NCI-H2029 treated with DMSO at 0.1 percent for 48 hours (cell line): ENCODE measurements around the gene PTPRN2.

Experiments
- DNase-seq: peaks from one replicate; lab custom pipeline; 2025; lab: John Stamatoyannopoulos, UW

Gene PTPRN2

DNA sequence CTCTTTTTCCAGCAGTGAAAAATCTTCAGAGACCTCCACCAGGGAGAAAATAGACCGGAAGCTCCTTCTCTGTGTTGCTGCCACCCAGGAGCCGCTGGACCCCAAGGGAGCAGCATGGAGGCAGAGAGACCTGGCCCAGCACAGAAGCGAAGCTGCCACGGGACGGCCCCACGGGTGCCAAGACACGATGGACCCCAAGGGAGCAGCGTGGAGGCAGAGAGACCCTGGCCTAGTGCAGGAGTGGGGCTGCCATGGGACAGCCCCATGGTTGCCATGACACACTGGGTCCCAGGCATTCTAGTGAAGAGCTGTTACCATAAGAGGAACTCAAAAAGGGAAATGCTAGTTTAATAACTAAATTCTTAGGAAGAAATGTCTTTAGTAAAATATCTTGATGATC, 186.3 kb downstream of the PTPRN2 start:
- no peak for DNase-seq

DNA sequence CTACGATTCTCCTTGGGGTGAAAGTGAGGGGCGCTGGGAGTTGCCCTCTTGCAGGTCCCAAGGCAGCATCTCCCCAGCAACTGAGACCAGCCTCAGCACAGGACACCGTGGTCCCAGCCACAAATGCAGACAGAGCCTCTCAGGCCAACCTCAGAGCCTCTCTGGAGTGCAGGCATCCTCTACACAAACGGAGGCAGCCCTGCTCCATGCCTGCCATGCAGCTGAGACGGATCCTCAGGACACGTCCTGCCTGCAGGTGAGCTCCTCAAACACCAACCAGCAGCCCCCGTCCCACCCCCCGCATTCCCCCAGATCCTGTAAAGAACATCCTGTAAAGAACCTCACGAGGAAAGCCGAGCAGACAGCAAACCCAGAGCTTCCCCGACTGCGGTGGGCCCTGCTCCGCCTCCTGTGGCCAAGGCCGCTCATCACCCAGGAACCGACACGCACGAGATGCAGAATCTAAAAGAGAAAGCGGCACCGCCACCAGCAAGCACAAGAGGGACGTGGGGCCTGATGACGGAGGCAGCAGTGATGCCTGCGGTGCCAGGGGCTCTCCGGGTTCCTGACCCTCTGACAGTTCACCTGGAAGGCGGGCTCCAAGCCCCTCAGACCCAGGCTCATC, 186.9 kb downstream of the PTPRN2 start:
- no peak for DNase-seq

DNA sequence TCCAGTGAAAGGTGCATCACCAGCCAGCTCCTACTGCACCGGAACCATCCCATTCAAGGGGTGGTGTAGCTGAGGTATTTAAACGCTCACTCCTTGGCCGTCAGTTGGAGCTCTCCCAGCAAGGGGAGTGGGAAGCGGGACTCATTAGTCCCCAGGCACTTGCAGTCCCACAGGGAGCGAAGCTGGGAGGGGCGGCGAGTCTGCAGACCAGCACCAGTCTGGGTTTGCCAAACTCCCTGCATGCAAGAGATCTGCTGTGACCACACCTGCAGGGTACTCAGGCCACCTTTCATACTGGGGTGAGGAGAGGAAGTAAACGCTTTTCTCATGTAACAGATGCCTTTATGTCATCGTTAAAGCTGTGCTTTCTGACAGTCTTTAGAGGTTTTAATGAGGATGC, 187.9 kb downstream of the PTPRN2 start:
- no peak for DNase-seq

DNA sequence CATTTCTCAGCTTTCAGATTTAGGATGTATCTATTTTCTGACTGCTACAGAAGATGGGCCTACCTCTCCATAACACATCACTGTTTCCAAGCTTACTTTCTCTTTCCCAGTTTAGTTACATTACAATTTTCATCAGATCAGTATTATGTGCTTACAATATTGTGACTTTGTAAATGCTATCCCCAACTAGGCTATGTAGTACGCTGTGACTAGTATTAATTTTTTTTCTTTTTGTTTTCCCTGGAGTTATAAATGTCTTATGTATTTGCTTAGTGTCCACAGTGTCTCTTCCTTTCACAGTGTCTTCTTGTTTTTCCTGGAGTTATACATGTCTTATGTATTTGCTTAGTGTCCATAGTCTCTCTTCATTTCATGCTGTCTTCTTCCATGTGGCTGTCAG, 188.9 kb downstream of the PTPRN2 start:
- no peak for DNase-seq

DNA sequence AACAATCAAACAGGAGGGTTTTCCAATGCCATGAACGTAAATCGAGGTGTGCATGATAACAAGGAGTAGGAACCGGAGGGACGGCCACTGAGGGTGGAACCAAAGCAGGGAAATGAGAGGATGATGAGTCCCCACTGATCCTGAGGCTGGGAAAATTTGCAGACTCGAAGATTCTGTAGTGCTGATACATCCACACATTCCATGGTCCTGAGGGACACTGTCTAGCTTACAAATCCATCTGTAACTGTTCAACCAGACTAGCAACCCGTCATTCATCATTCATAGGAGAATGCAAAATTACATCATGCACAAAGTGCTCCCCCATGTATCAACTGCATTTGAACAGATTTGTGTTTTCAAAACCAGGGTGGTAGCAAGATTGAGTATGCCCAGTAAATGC, 189.7 kb downstream of the PTPRN2 start:
- no peak for DNase-seq

DNA sequence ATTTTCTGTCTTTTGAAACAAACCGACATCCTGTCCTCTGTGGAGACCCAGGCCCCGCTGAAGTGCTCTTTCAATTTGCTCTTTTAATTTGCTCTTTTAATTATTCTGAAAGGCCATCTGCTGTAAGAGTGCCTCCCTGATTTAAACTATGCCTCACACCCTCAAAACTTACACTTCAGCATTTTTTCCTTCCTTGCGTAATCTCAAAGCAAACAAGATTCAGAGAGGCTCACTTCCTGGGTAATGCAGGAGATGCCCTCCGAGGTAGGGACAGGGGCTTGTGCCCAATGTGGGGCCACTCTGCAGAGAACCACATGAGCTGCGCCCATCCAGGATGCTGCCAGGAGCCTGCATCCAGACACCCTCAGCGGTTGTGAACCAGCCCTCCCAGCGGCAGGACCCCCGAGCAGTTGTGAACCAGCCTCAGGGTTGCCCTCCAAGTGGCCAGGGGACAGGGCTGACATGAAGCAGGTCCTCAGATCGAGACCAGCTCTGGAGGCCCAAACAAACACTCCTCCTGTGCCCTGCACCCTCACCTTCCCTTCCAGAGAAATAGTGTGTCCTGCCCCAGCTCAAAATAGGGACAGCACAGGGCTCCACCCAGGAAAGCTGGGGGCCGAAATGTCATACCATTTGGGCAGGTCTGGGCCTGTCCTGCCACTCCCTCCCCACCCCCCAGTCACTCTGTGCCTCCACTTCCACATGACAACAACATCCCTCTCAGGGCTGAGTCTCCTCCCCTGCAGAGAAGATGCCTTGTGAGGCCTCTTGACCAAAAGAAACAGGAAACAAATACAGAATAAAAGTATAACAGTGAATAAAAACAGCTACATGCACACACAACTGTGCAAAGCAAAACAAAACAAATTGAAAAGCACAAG, 190.4 kb downstream of the PTPRN2 start:
- DNase-seq = no peak

DNA sequence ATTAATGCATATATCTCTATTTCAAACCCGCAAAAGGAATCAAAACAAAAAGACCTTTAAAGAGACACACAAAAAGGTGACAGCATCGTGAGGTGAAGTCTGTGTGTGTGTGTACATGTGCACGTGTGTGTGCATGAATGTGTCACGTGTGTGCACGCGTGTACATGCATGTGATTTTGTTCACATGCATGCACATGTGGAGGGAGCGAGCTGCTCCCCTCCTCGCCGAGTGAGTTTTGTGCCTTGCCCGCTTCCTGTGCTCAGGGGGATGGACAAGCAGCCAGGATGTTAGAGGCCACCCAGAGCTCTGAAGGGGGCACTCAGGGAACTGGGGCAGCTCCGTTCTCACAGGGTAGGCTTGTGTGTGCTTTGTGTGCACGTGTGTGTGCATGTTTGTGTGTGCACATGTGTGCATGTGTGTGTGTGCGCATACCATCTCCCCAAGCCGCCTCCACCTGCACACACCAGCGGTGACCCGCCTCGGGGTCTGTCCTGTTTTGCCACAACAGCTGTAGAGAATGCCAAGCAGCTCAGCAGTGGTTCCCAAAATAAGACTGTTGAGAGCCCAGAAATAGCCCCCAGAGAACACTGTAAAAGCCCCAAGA, 191.2 kb downstream of the PTPRN2 start:
- no peak for DNase-seq

DNA sequence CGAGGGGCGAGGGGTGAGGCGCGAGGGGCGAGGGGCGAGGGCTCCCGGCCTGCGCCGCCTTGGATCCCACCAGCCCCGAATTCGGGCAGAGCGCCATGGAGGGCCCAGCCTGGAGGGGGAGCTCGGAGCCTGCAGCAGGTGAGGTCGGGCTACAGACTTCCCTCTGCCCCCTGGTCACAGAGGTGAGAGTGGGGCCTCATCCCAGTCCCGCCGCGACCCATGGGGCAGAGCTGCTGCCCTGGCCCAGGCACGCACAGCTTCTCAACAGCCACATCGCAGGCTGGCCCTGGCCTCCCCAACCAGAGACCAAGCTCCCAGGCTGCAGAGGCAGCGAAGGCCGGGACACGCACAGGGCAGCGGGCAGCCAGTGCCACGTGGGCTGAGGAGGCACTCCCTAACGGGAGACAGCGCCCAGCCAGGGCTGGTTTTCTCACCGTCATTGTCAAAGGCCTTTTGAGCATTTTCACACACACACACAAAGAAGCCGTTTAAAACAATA, 191.8 kb downstream of the PTPRN2 start:
- DNase-seq = no peak

DNA sequence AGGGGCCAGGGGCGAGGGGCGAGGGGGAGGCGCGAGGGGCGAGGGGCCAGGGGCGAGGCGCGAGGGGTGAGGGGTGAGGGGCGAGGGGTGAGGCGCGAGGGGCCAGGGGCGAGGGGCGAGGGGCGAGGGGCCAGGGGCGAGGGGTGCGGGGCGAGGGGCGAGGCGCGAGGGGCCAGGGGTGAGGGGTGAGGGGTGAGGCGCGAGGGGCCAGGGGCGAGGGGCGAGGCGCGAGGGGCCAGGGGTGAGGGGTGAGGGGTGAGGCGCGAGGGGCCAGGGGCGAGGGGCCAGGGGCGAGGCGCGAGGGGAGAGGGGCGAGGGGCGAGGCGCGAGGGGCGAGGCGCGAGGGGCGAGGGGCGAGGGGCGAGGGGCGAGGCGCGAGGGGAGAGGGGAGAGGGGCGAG, 192.3 kb downstream of the PTPRN2 start:
- DNase-seq = no peak

DNA sequence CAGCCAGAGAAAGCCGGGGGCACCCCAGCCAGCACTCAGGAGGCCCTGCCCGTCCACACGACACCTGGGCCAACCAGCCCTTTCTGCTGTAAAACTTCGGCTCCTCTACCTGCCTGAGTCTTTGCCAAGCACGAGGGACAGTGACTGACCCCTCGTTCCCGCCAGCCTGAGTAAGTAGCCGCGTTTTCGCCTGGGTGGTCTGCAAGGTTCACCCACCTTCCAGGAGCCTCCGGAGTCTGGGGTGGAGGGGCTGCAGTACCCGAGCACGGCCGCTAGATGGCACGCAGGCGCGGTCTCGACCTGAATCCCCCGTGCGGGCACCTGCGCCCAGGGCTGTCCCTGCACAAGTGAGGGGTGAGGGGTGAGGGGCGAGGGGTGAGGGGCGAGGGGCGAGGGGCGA, 192.7 kb downstream of the PTPRN2 start:
- no peak for DNase-seq

DNA sequence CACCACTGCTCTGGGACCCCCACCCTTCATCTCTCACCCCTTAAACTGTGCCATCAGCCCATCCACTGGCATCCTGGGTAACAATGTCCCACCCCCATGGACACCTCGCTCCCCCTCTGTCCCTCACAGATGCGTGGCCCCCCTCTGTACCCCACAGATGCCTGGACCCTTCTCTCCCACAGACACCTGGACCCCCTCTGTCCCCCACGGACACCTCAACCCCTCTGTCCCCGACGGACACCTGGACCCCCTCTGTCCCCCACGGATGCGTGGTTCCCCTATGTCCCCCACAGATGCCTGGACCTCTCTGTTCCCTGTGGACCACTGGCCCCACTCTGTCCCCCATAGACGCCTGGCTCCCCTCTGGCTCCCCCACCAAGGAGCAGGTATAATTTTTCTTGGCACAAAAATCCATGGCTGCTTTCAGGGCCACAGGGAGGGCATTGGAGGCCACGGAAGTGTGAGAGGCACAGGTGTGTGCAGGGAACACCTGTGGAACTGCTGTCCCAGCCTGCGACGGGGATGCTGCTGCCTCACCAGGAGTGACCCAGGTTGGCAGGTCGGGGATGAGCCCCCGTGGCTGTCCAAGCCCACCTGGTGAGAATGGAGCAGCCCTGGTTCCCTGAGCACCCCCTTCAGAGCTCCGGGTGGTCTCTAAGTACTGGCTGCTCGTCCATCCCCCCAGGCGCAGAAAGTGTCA, 193.5 kb downstream of the PTPRN2 start:
- DNase-seq = no peak

DNA sequence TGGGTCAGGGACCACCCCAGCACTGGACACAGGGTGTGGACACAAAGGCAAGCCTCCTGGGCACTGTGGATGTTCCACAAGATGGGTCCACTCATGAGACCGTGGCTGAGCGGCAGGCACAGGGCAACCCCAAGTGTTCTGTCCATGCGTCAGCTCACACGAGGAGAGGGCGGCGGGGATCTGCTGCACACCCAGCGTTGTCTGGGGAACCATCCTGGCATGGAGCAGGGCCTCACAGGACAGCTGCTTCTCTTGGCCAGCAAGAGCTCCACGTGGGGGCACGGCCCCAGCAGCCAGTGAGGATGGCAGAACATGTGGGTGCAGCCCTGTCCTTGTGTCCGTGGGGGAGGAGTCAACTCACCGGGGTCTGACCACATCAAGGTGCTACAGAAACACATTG, 195.4 kb downstream of the PTPRN2 start:
- no peak for DNase-seq

DNA sequence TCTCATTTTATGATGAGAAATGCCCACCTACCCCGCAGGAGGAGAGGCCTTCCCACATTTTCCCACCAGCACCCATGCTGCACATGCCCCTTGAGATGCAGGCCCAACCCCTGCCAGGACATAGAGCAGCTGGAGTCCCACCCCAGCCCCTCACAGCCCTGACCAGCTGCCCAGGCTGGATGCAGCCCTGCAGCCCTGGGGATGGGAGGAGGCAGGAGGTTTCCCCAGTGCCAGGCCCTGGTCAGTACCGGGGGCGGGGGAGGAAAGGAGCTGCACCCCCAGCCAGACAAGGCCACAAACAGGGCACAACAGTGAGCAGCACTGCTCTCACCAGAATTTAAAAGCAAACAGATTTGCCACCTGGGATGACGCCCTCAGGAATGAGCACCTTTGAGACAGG, 196.1 kb downstream of the PTPRN2 start:
- DNase-seq = no peak

DNA sequence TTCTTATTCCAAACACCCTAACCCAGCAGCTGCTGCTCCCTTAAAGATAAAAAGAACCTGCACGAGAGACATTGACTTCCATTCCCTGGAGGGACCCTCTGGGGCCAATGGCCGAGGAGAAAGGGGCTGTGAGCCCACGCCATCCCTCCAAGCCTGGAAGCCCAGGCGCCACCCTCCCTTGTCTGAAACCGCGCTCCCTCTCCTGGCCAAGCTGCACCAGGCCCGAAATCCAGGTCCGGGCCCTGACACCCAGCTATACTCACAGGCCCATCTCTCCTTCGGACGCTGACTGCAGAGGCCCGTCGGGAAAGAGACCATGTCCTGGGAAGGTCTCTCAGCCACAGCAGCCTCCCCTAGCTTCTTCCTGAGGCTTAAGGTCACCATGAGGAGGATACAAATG, 196.5 kb downstream of the PTPRN2 start:
- no peak for DNase-seq

DNA sequence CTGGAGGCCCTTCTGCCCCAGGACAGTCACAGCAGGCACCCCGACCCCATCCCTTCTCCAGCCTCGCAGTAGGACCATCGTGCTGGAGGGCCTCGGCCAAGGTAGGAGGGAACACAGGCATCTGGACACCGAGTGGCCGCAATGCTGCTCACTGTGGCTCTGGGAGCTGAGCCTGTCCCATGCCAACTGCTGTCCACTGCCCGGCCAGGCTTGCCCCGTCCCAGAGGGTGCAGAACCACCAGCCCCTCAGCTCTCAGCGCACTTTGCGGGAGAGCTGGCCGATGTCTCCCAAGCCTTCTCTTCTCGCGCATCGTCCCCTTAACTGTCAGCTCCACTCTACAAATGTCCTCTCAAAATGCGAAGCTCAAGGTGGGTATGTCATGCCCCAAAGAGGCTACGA, 197.2 kb downstream of the PTPRN2 start:
- no peak for DNase-seq

DNA sequence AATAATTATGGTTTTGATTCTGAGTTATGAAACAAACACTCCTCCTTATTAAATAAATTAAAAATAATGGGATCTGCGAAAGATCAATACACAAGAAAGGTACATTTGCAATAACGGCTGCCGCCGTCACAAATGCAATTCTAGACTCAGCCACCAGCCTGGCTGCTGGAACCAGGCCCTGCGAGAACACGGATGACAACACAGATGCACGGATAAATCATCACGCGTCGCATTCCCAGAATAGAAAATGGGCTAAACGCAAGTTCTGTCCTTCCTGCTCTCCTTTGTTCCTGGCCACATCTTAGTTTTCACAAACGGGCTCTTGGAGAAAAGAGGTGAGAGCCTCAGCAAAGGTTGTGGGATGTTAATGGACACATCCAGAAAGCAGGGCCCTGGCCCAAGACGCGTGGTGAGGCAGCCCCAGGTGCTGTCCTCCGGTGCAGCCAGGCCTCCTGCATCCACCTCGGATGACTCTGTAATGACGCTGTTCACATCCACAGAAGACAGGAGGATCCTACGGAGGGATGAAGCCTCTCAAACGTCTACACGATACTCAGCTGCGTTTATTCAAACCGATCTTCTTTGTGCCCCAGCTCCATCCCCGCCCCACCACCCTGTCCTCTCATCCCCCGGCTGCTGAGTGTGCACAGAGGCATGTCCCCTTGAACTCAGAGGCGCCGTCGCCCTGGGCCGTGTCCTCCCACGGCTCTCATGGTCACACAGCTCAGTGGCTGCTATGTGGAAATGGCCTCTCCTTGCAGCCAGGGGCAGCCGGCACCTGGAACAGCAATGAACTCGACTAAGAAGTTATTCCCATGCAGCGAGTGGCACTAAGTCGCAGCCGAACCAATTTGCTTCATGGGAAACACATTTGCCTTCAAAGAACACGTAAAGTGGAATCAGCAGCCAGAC, 197.9 kb downstream of the PTPRN2 start:
- DNase-seq = no peak

DNA sequence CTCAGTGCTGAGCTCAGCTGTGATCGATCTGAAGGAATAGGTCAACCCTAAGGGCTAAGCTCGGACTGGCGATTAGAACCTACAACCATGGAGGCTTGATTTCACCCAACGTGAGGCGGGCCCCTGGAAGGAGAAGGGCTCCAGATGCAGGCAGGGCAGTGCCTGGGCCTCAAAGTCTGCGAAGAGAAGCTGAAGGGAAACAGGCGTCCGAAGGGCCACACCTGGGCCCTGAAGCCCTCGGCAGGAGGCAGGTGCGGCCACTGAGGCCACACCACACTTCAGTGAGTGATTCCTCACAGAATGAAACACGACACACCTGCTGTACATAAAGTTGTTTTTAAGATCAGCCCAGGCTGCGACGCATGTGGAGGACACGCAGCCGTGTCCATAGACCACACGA, 198.7 kb downstream of the PTPRN2 start:
- DNase-seq = no peak

DNA sequence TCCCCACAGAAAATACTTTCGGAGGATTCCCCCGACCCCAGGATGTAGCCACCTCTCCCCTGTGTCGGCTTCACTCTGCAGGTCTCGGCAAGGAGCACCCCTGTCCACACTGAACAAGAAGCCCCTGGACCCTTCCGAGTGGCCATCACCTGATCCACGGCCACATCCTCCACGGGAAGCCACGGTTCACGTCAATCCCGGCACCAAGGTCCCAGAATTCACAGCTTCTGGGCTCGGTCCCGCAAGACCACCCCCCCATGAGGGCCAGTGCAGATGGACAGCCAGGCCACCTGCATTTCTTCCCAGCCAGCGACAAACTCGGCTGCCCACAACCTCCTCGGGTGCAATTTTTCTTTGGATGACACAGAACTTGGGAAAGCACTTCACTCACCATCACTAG, 199.6 kb downstream of the PTPRN2 start:
- DNase-seq = no peak

DNA sequence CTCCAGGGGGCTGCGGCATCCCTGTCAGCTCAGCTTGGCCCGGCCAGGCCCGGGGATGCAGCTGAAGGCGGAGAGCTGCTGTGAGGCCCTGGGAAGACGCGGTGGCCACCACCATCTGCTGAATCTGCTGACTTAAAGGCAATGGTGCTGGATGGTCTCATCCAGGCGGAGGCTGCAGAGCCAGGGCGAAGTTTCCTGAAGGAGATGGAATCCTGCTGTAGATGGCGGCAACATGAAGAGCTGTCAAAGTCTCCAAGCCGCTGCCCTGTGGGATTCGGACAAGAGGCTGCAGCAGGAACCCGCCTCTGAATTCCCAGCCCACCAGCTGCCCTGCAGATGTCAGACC, 200.1 kb downstream of the PTPRN2 start:
- DNase-seq = no peak

DNA sequence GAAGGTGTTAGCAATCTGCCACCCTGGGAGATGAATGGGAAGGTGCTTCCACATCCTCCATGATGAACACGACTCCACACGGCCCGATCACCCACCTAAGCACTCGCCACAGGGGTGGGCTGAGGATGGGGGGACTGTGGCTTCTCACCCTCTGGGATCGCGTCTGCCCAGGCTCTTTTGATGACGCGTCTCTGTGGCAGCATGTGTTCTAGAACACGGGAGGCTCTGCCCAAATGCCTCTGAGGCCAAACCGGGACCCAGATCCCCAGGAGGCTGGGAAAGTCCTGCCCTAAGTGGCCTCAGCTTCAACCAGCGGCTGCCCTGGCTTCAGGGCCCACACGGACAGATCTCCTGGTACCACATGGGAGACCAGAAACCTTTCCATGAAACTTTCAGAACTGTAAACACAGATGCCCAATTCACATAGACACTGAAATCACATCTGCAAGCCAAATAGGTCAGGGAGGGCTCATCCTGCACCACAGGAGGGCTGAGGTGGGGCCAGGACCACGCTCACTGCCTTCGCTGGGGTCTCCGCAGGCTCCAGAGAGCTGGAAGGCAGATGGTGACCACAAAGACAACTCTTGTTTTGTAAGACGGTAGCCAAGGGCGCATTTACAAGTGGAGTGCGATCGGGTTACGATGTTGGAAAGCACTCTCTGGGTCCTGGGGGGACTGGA, 200.6 kb downstream of the PTPRN2 start:
- DNase-seq = no peak

DNA sequence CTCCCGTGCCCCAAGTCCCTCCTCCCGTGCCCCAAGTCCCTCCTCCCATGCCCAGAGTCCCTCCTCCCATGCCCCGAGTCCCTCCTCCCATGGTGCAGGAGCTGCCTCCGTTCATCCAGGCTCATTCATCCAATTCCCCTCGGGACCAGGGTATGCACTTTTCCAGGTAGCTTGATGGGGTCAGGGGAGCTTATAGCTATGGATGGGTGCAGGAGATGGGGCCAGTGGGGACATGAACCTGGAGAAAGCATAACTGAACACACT, 201.3 kb downstream of the PTPRN2 start:
- DNase-seq = no peak
